Measurements from ENCODE around the gene MPHOSPH9. TPM values are rescaled to one million over a fixed set of nuclear protein-coding genes. Genes with fewer than 3 reads are reported as not detected.

The MPHOSPH9 gene
- total RNA-seq, 2 donors from 2014 or later, result 104 to 121 TPM

GRCh38 chr12:123148655-123149054 lies 84.3 kb downstream of the MPHOSPH9 start:
- peaks cover 28% of the 10 kb centered on the region for H3K4me1 Mint-ChIP-seq (ENCODE audit: low read depth)
- H3K4me3 Mint-ChIP-seq, result peak overlapping the region; percentile 6 to 15
- peaks cover 0 to 4% of the 10 kb centered on the region in 2 donors for H3K36me3 Mint-ChIP-seq (ENCODE audit: insufficient read depth in 2 of 2)
- no peaks in the 10 kb centered on the region for H3K9me3 Mint-ChIP-seq
- no peak overlapping the region for H3K27ac Mint-ChIP-seq
- H3K27me3 Mint-ChIP-seq (ENCODE audit: low read depth), result no peaks in the 10 kb centered on the region
- DNase-seq, result no peak
- ATAC-seq (replicated peaks in 1 of 2), result no peak

- no peak overlapping the region for H3K27ac Mint-ChIP-seq
- peak overlapping the region; percentile 6 to 15 for H3K4me3 Mint-ChIP-seq
- peaks cover 28% of the 10 kb centered on the region for H3K4me1 Mint-ChIP-seq (ENCODE audit: low read depth)
- DNase-seq, result no peak
- no peak for ATAC-seq (replicated peaks in 1 of 2)
- H3K9me3 Mint-ChIP-seq, result no peaks in the 10 kb centered on the region
- no peaks in the 10 kb centered on the region for H3K27me3 Mint-ChIP-seq (ENCODE audit: low read depth)
- peaks cover 0 to 4% of the 10 kb centered on the region in 2 donors for H3K36me3 Mint-ChIP-seq (ENCODE audit: insufficient read depth in 2 of 2)
Measured at GRCh38 chr12:123148223-123148622, 84.7 kb downstream of the MPHOSPH9 start.

- no peak overlapping the region for H3K27ac Mint-ChIP-seq
- H3K4me1 Mint-ChIP-seq (ENCODE audit: low read depth), result peaks cover 35% of the 10 kb centered on the region
- DNase-seq, result no peak
- H3K9me3 Mint-ChIP-seq, result no peaks in the 10 kb centered on the region
- no peaks in the 10 kb centered on the region for H3K27me3 Mint-ChIP-seq (ENCODE audit: low read depth)
- H3K36me3 Mint-ChIP-seq (ENCODE audit: insufficient read depth in 2 of 2), result peaks cover 0 to 4% of the 10 kb centered on the region in 2 donors
- ATAC-seq (replicated peaks in 1 of 2), result no peak
- H3K4me3 Mint-ChIP-seq, result no peak overlapping the region
Measured at GRCh38 chr12:123145211-123145610, 87.7 kb downstream of the MPHOSPH9 start.

GRCh38 chr12:123143736-123144461 lies 89.0 kb downstream of the MPHOSPH9 start:
- Mint-ChIP-seq H3K4me1 (ENCODE audit: low read depth) (peaks cover 34% of the 10 kb centered on the region), H3K27ac (no peak overlapping the region), H3K27me3 (ENCODE audit: low read depth) (no peaks in the 10 kb centered on the region), H3K4me3 (no peak overlapping the region), H3K36me3 (ENCODE audit: insufficient read depth in 2 of 2) (no peaks in the 10 kb centered on the region), H3K9me3 (no peaks in the 10 kb centered on the region)
- no peak for DNase-seq
- no peak for ATAC-seq (replicated peaks in 1 of 2)

- ATAC-seq (replicated peaks in 1 of 2) (no peak), DNase-seq (no peak)
- no peak overlapping the region for H3K27ac Mint-ChIP-seq
- H3K36me3 Mint-ChIP-seq (ENCODE audit: insufficient read depth in 2 of 2), result peaks cover 0 to 1% of the 10 kb centered on the region in 2 donors
- H3K9me3 Mint-ChIP-seq, result no peaks in the 10 kb centered on the region
- peaks cover 28% of the 10 kb centered on the region for H3K4me1 Mint-ChIP-seq (ENCODE audit: low read depth)
- H3K4me3 Mint-ChIP-seq, result no peak overlapping the region
- no peaks in the 10 kb centered on the region for H3K27me3 Mint-ChIP-seq (ENCODE audit: low read depth)
Measured at GRCh38 chr12:123142921-123143735, 89.8 kb downstream of the MPHOSPH9 start.

GRCh38 chr12:123142518-123142840 lies 90.5 kb downstream of the MPHOSPH9 start:
- H3K9me3 Mint-ChIP-seq, result no peaks in the 10 kb centered on the region
- peaks cover 28% of the 10 kb centered on the region for H3K4me1 Mint-ChIP-seq (ENCODE audit: low read depth)
- peaks cover 0 to 1% of the 10 kb centered on the region in 2 donors for H3K36me3 Mint-ChIP-seq (ENCODE audit: insufficient read depth in 2 of 2)
- H3K27ac Mint-ChIP-seq, result no peak overlapping the region
- DNase-seq (no peak), ATAC-seq (replicated peaks in 1 of 2) (no peak)
- no peak overlapping the region for H3K4me3 Mint-ChIP-seq
- no peaks in the 10 kb centered on the region for H3K27me3 Mint-ChIP-seq (ENCODE audit: low read depth)

DNA sequence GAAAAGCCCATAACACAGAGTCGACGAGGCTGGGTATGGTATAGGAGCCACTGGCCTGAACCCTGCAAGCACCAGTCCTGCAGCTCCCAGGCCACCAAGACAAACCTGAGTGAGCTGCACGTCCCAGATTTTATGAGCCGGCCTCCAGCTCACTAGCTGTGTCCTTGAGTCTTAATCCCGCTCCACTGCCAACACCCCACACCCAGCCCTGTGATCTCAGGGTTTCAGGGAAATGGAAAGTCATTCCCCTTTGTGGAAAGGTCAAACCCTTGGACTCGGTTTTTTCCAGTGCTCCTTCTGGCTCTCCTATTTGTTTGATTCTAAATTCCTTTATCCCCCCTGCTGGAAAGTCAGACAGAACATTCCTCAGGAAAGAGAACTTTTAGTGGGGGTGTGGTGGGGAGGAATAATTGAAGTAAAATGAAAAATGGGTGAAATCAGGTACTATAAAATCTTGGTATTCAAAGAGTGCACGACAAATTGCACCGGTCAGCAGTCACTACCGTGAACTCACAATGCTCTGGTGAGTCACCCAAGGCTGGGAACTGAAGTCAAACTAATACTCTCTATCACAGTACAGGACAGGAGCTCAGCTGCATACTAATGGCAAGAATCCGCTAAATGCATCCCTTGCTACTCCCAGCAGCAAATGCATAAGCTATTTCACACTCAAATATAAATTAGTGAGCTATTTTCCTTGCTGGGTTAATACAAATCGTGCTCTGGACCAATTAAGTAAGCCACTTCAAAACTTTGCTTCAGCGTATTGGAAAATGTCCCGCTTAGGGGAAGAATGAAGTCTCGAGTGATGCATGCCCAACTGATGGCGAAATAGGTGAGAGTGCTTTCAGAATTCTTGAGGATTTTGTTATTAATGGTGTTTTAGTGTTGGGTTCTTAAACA lies 91.1 kb downstream of the MPHOSPH9 start:
- Mint-ChIP-seq H3K4me3 (no peak overlapping the region), H3K9me3 (no peaks in the 10 kb centered on the region), H3K36me3 (ENCODE audit: insufficient read depth in 2 of 2) (peaks cover 0 to 1% of the 10 kb centered on the region in 2 donors), H3K27ac (no peak overlapping the region), H3K4me1 (ENCODE audit: low read depth) (peaks cover 28% of the 10 kb centered on the region), H3K27me3 (ENCODE audit: low read depth) (no peaks in the 10 kb centered on the region)
- no peak for DNase-seq
- no peak for ATAC-seq (replicated peaks in 1 of 2)

- DNase-seq, result no peak
- H3K4me1 Mint-ChIP-seq (ENCODE audit: low read depth), result peaks cover 28% of the 10 kb centered on the region
- H3K27me3 Mint-ChIP-seq (ENCODE audit: low read depth), result no peaks in the 10 kb centered on the region
- ATAC-seq (replicated peaks in 1 of 2), result no peak
- H3K36me3 Mint-ChIP-seq (ENCODE audit: insufficient read depth in 2 of 2), result peaks cover 1% of the 10 kb centered on the region in 2 donors
- H3K27ac Mint-ChIP-seq, result no peak overlapping the region
- no peak overlapping the region for H3K4me3 Mint-ChIP-seq
- no peaks in the 10 kb centered on the region for H3K9me3 Mint-ChIP-seq
Measured at GRCh38 chr12:123140676-123141614, 92.0 kb downstream of the MPHOSPH9 start.

- peak; percentile 21 to 39 for ATAC-seq (replicated peaks in 1 of 2)
Measured at GRCh38 chr12:123139926-123140675, 92.8 kb downstream of the MPHOSPH9 start.

DNA sequence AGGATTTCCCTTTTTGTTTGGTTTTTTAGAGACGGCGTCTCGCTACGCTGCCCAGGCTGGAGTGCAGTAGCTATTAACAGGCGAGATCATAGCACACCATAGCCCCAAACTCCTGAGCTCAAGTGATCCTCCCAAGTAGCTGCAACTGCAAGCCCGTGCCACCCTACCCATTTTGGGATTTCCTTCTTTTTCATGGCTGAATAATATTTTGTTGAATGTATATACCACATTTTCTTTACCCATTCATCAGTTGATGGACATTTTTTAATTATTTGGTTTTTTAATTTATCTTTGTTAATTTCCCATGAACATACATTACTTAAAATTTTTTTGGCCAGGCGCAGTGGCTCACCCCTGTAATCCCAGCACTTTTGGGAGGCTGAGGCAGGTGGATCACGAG lies 97.3 kb downstream of the MPHOSPH9 start:
- Mint-ChIP-seq H3K27ac (peak overlapping the region; percentile 20), H3K27me3 (ENCODE audit: low read depth) (no peaks in the 10 kb centered on the region), H3K9me3 (no peaks in the 10 kb centered on the region), H3K36me3 (ENCODE audit: insufficient read depth in 2 of 2) (peaks cover 1% of the 10 kb centered on the region in 2 donors), H3K4me1 (ENCODE audit: low read depth) (peaks cover 34% of the 10 kb centered on the region), H3K4me3 (no peak overlapping the region)
- no peak for ATAC-seq (replicated peaks in 1 of 2)
- DNase-seq, result no peak

More at GRCh38 chr12:123139926-123140675, 92.8 kb downstream of the MPHOSPH9 start:
- Mint-ChIP-seq H3K27ac (no peak overlapping the region), H3K36me3 (ENCODE audit: insufficient read depth in 2 of 2) (peaks cover 1% of the 10 kb centered on the region in 2 donors), H3K4me3 (no peak overlapping the region), H3K27me3 (ENCODE audit: low read depth) (no peaks in the 10 kb centered on the region), H3K4me1 (ENCODE audit: low read depth) (peaks cover 28% of the 10 kb centered on the region), H3K9me3 (no peaks in the 10 kb centered on the region)
- DNase-seq, result no peak

DNA sequence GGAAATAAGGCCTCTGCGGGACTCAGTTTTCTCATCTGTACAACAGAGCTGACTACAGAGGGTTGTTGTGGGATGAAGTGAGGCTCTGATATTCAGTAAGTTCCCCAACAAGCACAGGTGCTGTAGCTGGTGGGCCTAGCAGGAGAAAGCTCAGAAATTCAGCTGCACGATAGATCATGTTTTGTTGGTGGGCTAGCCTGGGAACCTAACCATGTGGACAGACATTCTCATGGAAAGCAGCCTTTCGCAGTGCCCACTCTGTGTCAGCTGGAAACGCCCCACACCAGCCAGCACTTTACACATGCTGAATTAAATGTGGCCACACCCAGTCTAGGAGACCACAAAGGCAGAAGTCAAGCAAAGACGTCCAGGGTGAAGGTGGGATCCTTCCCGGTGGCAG lies 98.1 kb downstream of the MPHOSPH9 start:
- peaks cover 31% of the 10 kb centered on the region for H3K4me1 Mint-ChIP-seq (ENCODE audit: low read depth)
- no peaks in the 10 kb centered on the region for H3K9me3 Mint-ChIP-seq
- no peak overlapping the region for H3K4me3 Mint-ChIP-seq
- DNase-seq (no peak), ATAC-seq (replicated peaks in 1 of 2) (no peak)
- no peak overlapping the region for H3K27ac Mint-ChIP-seq
- no peaks in the 10 kb centered on the region for H3K27me3 Mint-ChIP-seq (ENCODE audit: low read depth)
- peaks cover 1% of the 10 kb centered on the region in 2 donors for H3K36me3 Mint-ChIP-seq (ENCODE audit: insufficient read depth in 2 of 2)

Data from activated T-cell treated with anti-CD3 and anti-CD28 coated beads, Interleukin-2, amount 50 U/mL, for 72 hours (primary cell).